NOMO-1 treated with DMSO at 0.1 percent for 48 hours (cell line): ENCODE data around the gene KCNQ5.

Experiments used
- DNase-seq: peaks from one replicate; lab custom pipeline; 2025; ENCODE audit not compliant: unreplicated experiment; lab: John Stamatoyannopoulos, UW

KCNQ5 gene

GRCh38 chr6:73042892-73043291 lies 421.0 kb downstream of the KCNQ5 start:
- no peak for DNase-seq

DNA sequence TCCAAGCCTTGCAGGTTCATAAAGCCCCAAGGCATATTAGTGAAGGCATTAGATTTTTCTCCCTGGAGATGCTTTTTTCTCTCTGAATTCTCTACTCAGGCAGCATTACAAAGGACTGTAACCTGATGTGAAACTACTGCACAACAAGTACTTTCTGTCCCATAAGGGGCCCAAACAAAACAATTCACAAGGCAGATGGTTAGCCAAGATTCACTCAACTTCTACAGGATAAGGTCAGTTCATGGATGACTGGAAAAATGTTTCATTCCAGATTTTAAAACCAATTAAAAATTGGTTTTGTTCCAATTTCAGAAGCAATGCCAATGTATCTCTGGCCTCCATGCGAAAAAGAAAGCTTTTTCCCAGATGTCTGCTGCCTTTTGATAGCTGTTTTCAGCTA lies 421.6 kb downstream of the KCNQ5 start:
- DNase-seq: no peak

DNA sequence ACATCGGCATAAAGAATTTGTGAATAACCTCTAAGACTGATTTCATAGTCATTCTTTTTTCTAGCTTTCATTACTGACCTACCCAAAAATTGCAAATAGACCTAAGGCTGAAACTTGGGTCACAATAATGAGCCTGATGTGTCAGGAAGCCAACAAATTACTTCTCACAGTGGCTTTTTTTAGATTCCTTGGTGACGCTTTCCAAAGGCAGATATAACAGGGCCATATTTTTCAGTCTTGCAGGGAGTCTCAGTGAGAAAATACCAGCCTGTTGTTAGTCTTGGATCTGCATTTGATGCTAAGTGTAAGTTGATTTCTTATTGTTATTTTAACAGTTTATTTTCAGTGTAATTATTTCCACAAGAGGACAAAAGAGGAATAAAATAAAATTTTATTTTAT lies 423.7 kb downstream of the KCNQ5 start:
- DNase-seq: no peak

DNA sequence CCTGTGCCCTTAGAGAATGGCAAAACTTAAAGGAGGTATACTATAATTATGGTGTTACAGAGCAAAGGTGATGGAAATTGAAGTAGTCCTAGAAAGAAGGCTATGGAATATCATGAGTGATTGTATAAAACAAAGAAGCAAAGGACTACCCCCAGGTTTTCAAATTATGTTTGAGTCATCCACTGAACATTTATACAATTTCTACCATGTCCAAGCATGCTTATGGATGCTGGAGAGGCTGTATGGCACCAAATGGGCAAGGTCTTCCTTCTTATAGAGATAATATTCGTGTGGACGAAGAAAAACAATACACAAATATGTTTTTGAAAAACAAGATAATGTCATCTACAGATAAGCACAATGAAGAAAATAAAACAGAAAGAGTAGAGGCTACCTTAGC lies 425.9 kb downstream of the KCNQ5 start:
- DNase-seq: no peak

GRCh38 chr6:73049971-73050594 lies 428.2 kb downstream of the KCNQ5 start:
- no peak for DNase-seq

DNA sequence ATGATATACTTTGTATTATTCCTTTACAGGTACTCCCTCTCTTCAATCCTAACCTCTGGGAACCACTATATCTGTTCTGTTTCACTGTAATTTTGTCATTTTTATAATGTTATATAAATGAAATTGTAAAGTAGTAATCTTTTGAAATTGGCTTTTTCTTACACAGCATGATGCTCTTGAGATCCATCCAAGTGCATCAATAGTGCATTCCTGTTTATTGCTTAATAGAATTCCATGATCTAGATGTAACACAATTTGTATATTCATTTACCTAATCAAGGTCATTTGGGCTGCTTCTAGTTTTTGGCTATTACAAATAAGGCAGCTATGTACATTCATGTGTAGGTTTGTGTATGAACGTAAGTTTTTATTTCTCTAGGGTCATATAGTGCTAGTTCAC lies 428.8 kb downstream of the KCNQ5 start:
- no peak for DNase-seq

- DNase-seq: no peak
Measured at GRCh38 chr6:73051147-73051546, 429.3 kb downstream of the KCNQ5 start.

DNA sequence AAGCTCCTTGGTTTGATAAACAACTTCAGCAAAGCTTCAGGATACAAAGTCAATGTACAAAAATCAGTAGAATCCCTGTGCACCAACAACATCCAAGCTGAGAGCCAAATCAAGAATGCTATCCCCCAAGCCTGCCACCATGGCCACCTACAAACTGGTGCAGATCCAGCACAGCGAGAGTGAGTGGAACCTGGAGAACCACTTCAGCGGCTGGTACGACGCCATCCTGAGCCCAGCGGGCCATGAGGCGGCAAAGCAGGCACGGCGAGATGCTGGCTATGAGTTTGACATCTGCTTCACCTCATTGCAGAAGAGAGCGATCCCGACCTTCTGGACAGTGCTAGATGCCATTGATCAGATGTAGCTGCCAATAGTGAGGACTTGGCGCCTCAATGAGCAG lies 433.1 kb downstream of the KCNQ5 start:
- DNase-seq: no peak

DNA sequence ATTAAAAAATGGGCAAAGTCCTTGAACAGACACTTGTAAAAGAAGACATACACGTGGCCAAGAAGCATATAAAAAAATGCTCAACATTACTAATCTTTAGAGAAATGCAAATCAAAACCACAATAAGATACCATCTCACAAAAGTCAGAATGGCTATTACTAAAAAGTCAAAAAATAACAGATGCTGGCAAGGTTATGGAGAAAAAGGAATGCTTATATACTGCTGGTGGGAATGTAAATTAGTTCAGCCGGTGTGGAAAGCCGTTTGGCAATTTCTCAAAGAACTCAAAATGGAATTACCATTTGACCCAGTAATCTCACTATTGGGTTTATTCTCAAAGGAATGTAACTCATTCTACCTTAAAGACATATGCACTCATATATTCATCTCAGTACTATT lies 436.9 kb downstream of the KCNQ5 start:
- DNase-seq: no peak

- no peak for DNase-seq
Measured at GRCh38 chr6:73062130-73062529, 440.3 kb downstream of the KCNQ5 start.

DNA sequence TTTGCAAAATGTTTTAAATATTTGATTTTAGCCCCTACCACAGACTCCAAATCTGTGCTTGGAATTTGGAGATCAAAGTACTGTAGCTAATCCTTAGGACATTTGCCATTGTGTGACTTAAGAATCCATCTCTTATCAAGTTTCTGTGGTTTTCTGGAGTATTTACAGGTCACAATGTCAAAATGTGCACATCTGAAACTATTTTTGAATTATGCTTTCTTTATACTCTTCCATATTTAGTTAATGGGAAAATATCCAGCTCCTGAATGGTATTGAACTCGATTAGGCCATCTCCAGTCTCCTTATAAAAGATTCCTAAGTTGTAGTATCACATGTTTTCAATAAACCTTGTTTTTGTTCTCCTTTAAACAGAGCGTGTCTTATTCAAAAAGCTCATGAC lies 441.0 kb downstream of the KCNQ5 start:
- no peak for DNase-seq

DNA sequence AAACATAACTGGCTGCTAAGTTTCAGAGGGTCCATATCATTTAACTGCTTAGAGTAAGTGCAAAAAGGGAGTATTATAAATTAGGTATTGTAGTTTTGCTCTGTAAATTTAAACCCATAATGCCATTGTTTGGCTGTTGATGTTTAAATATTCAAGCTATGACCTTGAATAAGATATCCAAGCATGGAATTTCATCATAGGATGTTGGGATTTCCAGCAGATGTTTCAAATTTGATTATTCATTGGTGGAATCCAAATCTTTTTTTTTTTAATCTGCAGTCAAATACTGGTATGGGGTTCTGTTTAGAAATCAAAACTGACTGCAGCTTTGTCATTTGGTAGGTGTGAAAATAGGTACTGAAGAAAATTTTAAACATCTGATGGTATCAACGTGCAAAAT lies 442.4 kb downstream of the KCNQ5 start:
- DNase-seq: no peak

- DNase-seq: no peak
Measured at GRCh38 chr6:73073238-73073637, 451.4 kb downstream of the KCNQ5 start.

- no peak for DNase-seq
Measured at GRCh38 chr6:73074175-73074574, 452.3 kb downstream of the KCNQ5 start.

DNA sequence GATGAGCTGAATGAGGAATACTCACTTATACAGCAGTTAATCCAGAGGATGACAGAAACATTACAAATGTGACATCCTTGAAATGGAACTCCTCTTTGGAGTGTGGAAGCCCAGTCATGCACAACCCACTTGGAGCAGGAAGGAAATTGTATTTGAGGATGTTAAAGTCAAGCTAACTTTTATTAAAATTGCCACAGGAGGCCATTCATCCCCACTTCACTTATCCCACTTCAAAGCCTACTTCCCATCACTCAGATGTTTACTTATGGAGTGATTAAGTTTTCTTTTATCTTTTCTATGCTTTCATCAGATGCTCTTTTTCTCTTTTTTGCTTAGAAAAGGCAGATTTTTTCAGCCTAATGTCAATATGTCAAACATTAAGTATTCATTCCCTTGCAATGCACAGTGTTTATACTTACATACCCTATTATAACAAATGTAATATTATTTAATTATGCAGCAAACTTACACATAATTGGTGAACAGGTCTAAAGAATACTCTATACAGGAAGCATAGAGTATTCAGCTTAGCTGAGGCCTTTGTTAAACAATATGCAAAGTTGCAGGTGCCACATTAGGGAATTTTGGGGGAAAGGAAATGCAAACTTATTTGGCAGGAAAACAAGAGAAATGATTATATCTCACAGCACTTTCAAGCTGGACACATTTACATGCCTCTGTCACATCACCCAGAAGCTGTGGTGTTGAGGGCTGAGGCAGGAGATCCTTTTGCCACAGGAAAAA lies 454.5 kb downstream of the KCNQ5 start:
- no peak for DNase-seq

DNA sequence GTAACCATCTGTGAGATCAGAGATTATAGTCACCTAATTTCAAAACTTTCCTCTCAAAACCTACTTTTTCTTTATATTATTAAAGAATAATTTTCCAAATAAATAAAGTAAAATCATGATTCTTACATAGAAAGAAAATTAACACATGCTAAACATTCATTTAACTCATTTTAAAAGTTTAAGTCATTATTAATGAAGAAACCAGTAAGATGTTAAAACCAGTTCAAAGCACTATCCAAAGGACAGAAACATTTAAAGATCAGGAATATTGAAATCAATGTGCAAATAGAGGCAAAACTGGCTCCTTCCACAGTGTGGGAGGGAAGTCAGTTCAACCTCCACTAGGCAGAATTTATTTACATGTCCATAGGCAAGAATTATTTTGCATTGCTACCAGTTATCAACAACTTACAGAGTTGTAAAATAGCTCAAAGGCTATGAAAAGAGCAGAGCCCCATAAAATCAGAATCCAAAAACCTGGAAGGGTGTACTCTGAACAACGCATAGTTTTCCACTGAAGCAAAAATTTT lies 456.5 kb downstream of the KCNQ5 start:
- no peak for DNase-seq

- DNase-seq: no peak
Measured at GRCh38 chr6:73078908-73079610, 457.2 kb downstream of the KCNQ5 start.

DNA sequence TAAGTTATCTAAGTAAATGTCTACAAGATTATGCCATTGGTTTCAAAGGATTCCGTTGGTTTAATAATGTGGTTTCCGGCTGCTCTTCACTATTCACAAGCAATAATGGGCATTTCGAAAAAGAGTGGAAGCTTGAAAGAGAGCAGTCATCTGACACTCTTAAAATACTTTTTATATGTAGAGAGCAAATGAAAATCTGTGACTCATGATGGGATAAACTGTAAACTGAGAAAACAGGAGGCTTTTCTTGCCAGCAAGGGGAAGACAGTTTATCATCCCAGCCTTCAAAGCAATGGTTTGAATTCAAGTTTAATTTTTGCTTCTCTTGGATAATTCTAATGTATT lies 457.7 kb downstream of the KCNQ5 start:
- no peak for DNase-seq

GRCh38 chr6:73079978-73080377 lies 458.1 kb downstream of the KCNQ5 start:
- DNase-seq: peak; percentile 8

- no peak for DNase-seq
Measured at GRCh38 chr6:73081955-73082354, 460.1 kb downstream of the KCNQ5 start.

DNA sequence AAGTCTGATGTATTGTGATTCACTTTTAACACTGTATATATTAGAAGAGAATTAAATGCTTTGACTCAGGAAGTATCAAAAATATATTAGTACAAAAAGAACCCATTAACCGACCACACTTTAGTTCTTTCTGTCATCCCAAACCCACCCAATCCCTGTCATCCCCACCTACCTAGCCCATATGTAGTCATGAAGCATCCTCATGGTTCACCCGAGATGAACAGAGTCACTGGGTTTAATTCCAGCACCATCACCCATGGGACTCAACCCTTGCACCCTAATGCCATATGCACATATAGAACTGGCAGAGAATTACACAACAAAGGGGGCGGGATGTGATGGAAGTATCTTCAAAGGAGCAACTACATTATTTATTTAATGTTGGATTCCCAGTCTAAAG lies 462.0 kb downstream of the KCNQ5 start:
- no peak for DNase-seq

GRCh38 chr6:73085443-73085871 lies 463.6 kb downstream of the KCNQ5 start:
- DNase-seq: no peak
